HL-60 (cell line): ENCODE measurements around the gene SP7.

Source experiments
- DNase-seq, 2 experiments: peaks; one replicate each; pipeline ENCODE4 v3.0.0-alpha.2; 2010 to 2020; ENCODE audit warnings: low read depth in 1 of 2, low spot score in 1 of 2
- H3K27ac ChIP-seq: fragments of 250-450 bp; sonication (Bioruptor Pico); replicated peaks from 2 replicates; pipeline ENCODE4 v1.5.1; 2020; ENCODE audit warnings: mild to moderate bottlenecking, moderate library complexity
- H3K27me3 ChIP-seq: fragments of 250-450 bp; sonication (Bioruptor Pico); 2 replicates; pipeline ENCODE4 v1.5.1; 2021; ENCODE audit warnings: mild to moderate bottlenecking, moderate library complexity; ENCODE audit not compliant: insufficient read depth, poor library complexity, severe bottlenecking
- H3K4me3 ChIP-seq: replicated peaks from 2 replicates; pipeline ENCODE4 v1.5.1; 2011; ENCODE audit warnings: mild to moderate bottlenecking, control low read depth, low read length; ENCODE audit not compliant: insufficient read depth
- GABPA ChIP-seq: IDR thresholded peaks from 2 replicates; pipeline ENCODE4 v1.6.1; 2012; ENCODE audit warnings: low read depth
- POLR2AphosphoS5 ChIP-seq: IDR thresholded peaks from 2 replicates; pipeline ENCODE4 v1.6.1; 2012; ENCODE audit warnings: low read depth
- SPI1 ChIP-seq: IDR thresholded peaks from 2 replicates; pipeline ENCODE4 v1.6.1; 2012; ENCODE audit warnings: low read depth, mild to moderate bottlenecking, borderline replicate concordance
- TF ChIP-seq, protein P1 (sequence below): IDR thresholded peaks from one replicate; pipeline ENCODE4 v1.5.1; 2011; ENCODE audit warnings: low read length, control low read depth, inconsistent platforms; ENCODE audit not compliant: insufficient read depth
- TF ChIP-seq, protein P2 (sequence below): IDR thresholded peaks from 2 replicates; pipeline ENCODE4 v1.6.1; 2012; ENCODE audit warnings: low read depth; ENCODE audit not compliant: insufficient replicate concordance

The SP7 gene

DNA sequence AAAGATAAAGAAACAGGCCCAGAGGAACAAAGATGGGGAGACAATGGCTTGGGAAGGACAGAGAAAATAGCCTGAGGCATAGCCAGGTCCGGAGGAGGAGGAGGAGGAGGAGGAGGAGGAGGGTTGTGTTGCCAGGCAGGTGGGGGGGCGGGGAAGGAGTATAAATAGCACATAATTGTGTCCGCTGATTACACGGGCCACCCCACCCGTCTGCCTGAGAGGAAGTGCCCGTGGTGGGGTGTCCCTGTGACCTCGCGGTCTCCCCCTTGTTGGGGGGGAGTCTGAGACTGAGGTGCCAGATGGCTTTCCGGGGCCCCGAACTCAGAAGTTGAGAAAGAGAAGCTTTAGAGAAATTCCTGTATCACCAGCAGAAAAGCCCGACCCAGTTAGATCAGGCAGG is 1.9 kb upstream of the SP7 start:
- TF ChIP-seq, protein P1, sequence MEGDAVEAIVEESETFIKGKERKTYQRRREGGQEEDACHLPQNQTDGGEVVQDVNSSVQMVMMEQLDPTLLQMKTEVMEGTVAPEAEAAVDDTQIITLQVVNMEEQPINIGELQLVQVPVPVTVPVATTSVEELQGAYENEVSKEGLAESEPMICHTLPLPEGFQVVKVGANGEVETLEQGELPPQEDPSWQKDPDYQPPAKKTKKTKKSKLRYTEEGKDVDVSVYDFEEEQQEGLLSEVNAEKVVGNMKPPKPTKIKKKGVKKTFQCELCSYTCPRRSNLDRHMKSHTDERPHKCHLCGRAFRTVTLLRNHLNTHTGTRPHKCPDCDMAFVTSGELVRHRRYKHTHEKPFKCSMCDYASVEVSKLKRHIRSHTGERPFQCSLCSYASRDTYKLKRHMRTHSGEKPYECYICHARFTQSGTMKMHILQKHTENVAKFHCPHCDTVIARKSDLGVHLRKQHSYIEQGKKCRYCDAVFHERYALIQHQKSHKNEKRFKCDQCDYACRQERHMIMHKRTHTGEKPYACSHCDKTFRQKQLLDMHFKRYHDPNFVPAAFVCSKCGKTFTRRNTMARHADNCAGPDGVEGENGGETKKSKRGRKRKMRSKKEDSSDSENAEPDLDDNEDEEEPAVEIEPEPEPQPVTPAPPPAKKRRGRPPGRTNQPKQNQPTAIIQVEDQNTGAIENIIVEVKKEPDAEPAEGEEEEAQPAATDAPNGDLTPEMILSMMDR: no peak
- no peak for DNase-seq
- Histone ChIP-seq H3K27me3 (peaks cover 15% of the 10 kb centered on the region), H3K27ac (no peak overlapping the region), H3K4me3 (no peak overlapping the region)

DNA sequence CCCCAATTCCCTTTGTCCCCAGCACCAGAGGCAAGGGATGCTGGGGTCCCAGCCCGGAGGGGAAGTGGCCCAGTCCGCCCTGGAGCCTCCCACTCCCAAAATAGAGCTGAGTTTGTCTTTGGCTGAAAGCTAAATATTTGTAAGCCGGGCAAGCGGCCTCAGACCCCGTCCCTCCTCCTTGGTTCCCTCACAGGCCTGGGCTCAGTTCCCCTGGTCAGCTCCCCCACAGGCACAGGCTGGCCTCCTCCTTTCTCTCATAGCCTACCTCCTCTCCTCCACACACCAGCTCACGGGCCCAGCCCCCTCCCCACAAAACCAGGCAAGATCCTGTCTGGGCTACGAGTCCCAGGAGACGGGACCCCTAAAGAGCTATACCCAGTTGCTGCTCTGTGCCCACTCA is 1.3 kb downstream of the SP7 start:
- Histone ChIP-seq H3K4me3 (no peak overlapping the region), H3K27me3 (peaks cover 15% of the 10 kb centered on the region), H3K27ac (no peak overlapping the region)
- DNase-seq: no peak
- TF ChIP-seq SPI1 (no peak), GABPA (no peak), POLR2AphosphoS5 (no peak)
- TF ChIP-seq, protein P1: no peak
- TF ChIP-seq, protein P2, sequence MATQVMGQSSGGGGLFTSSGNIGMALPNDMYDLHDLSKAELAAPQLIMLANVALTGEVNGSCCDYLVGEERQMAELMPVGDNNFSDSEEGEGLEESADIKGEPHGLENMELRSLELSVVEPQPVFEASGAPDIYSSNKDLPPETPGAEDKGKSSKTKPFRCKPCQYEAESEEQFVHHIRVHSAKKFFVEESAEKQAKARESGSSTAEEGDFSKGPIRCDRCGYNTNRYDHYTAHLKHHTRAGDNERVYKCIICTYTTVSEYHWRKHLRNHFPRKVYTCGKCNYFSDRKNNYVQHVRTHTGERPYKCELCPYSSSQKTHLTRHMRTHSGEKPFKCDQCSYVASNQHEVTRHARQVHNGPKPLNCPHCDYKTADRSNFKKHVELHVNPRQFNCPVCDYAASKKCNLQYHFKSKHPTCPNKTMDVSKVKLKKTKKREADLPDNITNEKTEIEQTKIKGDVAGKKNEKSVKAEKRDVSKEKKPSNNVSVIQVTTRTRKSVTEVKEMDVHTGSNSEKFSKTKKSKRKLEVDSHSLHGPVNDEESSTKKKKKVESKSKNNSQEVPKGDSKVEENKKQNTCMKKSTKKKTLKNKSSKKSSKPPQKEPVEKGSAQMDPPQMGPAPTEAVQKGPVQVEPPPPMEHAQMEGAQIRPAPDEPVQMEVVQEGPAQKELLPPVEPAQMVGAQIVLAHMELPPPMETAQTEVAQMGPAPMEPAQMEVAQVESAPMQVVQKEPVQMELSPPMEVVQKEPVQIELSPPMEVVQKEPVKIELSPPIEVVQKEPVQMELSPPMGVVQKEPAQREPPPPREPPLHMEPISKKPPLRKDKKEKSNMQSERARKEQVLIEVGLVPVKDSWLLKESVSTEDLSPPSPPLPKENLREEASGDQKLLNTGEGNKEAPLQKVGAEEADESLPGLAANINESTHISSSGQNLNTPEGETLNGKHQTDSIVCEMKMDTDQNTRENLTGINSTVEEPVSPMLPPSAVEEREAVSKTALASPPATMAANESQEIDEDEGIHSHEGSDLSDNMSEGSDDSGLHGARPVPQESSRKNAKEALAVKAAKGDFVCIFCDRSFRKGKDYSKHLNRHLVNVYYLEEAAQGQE: no peak

DNA sequence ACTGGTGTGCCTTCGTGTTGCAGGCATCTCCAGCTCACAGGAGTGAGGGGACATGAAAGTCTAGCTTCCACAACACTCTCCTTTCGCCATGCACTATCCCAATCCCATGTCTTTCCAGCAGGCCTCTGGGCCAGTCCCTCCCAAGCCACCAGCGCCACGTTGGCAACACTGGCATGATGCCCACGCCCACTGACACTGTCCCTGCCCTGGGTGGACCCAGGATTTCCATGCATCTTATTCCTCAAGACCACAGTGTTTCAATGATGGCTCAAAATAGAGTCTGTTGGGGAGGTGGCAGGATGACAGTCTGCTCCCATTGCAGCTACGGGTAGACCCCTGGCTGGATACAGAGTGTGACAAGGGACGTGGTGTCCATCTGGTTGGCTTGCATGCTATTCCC is 2.3 kb downstream of the SP7 start:
- no peak for DNase-seq
- no peak for TF ChIP-seq GABPA
- TF ChIP-seq POLR2AphosphoS5: no peak
- TF ChIP-seq, protein P2: no peak
- TF ChIP-seq, protein P1: no peak
- TF ChIP-seq SPI1: no peak
- Histone ChIP-seq H3K4me3 (no peak overlapping the region), H3K27me3 (peaks cover 15% of the 10 kb centered on the region), H3K27ac (no peak overlapping the region)

DNA sequence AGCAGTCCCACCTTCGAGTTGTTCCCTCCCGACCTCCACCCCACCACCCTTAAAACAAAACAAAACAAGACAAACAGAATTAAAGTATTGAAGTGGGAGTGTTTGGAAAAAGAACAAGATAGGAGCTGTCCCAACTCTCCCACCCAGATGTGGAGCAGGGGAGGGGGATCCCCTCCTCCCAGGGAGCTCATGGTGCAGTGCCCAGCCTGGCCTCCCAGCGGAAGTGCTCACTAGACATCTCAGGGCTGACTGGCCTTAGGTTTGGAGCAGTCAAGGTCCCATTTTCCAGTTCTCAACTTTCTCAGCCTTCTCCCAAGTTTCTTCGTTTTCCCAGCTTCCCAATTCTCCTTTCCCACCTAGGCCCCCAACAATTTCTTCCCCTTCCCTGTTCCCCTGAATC is 2.9 kb downstream of the SP7 start:
- H3K27me3 ChIP-seq: peaks cover 11% of the 10 kb centered on the region
- H3K27ac ChIP-seq: no peak overlapping the region
- TF ChIP-seq GABPA (no peak), SPI1 (no peak), POLR2AphosphoS5 (no peak)
- TF ChIP-seq, protein P1: no peak
- TF ChIP-seq, protein P2: no peak
- no peak for DNase-seq
- H3K4me3 ChIP-seq: no peak overlapping the region
